ENCODE data around the gene CROCC2. TPM values are rescaled to one million over a fixed set of nuclear protein-coding genes. Genes with fewer than 3 reads are reported as not detected.

The CROCC2 gene
- total and polyA plus RNA-seq, 2 of the 13 experiments (the other 11 are each of a cell fraction or from before 2014, with no cell fraction given), result not detected

DNA sequence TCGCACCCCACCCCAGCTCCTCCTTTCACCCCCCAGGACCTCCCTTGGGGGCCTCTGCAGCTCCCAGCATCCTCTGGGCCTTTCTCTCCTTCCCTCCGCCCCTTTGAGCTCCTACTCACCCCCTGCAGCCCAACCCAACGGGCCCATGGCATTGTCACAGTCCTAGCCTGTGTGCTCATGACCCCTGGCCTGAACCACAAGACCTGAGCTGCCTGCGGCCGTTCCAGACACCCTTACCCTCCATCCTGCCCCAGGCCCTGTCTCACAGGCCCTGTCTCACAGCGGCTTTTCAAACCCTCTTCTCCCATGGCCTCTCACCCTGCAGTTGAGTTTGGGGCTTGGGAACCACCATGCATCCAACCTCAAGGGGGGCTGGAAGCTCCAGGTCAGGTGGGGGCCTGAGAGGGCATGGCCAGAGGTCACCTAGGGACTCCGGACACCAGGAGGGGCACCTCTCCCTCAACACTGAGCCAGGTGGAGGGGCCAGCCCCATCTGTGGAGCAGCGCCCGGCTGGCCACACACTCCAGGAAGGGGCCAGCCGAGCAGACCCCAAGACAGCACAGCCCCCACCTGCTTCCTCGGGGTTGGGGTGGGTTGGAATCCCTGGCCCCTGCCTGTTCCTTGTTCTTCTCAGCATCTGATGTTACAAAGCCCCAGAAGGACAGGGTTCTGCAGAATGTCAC is 17.1 kb upstream of the CROCC2 start (continued):
- TF ChIP-seq, protein P1, sequence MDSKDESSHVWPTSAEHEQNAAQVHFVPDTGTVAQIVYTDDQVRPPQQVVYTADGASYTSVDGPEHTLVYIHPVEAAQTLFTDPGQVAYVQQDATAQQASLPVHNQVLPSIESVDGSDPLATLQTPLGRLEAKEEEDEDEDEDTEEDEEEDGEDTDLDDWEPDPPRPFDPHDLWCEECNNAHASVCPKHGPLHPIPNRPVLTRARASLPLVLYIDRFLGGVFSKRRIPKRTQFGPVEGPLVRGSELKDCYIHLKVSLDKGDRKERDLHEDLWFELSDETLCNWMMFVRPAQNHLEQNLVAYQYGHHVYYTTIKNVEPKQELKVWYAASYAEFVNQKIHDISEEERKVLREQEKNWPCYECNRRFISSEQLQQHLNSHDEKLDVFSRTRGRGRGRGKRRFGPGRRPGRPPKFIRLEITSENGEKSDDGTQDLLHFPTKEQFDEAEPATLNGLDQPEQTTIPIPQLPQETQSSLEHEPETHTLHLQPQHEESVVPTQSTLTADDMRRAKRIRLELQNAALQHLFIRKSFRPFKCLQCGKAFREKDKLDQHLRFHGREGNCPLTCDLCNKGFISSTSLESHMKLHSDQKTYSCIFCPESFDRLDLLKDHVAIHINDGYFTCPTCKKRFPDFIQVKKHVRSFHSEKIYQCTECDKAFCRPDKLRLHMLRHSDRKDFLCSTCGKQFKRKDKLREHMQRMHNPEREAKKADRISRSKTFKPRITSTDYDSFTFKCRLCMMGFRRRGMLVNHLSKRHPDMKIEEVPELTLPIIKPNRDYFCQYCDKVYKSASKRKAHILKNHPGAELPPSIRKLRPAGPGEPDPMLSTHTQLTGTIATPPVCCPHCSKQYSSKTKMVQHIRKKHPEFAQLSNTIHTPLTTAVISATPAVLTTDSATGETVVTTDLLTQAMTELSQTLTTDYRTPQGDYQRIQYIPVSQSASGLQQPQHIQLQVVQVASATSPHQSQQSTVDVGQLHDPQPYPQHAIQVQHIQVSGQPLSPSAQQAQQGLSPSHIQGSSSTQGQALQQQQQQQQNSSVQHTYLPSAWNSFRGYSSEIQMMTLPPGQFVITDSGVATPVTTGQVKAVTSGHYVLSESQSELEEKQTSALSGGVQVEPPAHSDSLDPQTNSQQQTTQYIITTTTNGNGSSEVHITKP (CRISPR knock-in tag; IDR thresholded peaks at IDR 0.05; ENCODE audit: low read depth), result no peak
- TF ChIP-seq, protein P2, sequence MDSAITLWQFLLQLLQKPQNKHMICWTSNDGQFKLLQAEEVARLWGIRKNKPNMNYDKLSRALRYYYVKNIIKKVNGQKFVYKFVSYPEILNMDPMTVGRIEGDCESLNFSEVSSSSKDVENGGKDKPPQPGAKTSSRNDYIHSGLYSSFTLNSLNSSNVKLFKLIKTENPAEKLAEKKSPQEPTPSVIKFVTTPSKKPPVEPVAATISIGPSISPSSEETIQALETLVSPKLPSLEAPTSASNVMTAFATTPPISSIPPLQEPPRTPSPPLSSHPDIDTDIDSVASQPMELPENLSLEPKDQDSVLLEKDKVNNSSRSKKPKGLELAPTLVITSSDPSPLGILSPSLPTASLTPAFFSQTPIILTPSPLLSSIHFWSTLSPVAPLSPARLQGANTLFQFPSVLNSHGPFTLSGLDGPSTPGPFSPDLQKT (CRISPR knock-in tag; IDR thresholded peaks at IDR 0.05; ENCODE audit: borderline replicate concordance), result no peak
- TF ChIP-seq, protein P3, sequence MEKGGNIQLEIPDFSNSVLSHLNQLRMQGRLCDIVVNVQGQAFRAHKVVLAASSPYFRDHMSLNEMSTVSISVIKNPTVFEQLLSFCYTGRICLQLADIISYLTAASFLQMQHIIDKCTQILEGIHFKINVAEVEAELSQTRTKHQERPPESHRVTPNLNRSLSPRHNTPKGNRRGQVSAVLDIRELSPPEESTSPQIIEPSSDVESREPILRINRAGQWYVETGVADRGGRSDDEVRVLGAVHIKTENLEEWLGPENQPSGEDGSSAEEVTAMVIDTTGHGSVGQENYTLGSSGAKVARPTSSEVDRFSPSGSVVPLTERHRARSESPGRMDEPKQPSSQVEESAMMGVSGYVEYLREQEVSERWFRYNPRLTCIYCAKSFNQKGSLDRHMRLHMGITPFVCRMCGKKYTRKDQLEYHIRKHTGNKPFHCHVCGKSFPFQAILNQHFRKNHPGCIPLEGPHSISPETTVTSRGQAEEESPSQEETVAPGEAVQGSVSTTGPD (CRISPR knock-in tag; IDR thresholded peaks at IDR 0.05), result no peak
- TF ChIP-seq ZNF773 (CRISPR knock-in tag; IDR thresholded peaks at IDR 0.05; ENCODE audit: borderline replicate concordance), result no peak
- no peak for TF ChIP-seq SYNCRIP (IDR thresholded peaks at IDR 0.05; ENCODE audit: insufficient read depth, low read depth, low read length)
- TF ChIP-seq HMG20B (CRISPR knock-in tag; conservative IDR thresholded peaks at IDR 0.05), result no peak
- TF ChIP-seq ZNF501 (CRISPR knock-in tag; IDR thresholded peaks at IDR 0.05), result 0 out of 2 replicates have a peak, but pooled peaks have one; percentile 19
- no peak for TF ChIP-seq ZFYVE20 (CRISPR knock-in tag; IDR thresholded peaks at IDR 0.05; ENCODE audit: borderline replicate concordance, low read depth)
- TF ChIP-seq, protein P4, sequence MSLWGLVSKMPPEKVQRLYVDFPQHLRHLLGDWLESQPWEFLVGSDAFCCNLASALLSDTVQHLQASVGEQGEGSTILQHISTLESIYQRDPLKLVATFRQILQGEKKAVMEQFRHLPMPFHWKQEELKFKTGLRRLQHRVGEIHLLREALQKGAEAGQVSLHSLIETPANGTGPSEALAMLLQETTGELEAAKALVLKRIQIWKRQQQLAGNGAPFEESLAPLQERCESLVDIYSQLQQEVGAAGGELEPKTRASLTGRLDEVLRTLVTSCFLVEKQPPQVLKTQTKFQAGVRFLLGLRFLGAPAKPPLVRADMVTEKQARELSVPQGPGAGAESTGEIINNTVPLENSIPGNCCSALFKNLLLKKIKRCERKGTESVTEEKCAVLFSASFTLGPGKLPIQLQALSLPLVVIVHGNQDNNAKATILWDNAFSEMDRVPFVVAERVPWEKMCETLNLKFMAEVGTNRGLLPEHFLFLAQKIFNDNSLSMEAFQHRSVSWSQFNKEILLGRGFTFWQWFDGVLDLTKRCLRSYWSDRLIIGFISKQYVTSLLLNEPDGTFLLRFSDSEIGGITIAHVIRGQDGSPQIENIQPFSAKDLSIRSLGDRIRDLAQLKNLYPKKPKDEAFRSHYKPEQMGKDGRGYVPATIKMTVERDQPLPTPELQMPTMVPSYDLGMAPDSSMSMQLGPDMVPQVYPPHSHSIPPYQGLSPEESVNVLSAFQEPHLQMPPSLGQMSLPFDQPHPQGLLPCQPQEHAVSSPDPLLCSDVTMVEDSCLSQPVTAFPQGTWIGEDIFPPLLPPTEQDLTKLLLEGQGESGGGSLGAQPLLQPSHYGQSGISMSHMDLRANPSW (CRISPR knock-in tag; IDR thresholded peaks at IDR 0.05; ENCODE audit: borderline replicate concordance), result no peak
- TF ChIP-seq U2AF2 (IDR thresholded peaks at IDR 0.05; ENCODE audit: low read depth, low read length), result no peak
- TF ChIP-seq, protein P5, sequence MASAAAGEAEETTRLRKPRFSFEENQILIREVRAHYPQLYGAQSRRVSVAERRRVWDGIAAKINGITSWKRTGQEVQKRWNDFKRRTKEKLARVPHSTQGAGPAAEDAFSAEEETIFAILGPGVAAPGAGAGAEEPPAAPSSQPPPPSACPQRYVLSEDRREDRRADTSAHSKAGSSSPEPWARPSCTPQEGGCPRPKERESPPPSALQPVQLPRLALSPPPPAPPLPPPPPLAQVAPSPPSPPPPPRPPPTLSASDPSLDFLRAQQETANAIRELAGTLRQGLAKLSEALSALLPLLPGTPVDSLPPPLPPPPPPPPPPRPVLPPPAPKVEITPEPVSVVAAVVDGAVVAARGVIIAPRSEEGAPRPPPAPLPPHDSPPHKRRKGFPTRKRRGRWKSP (CRISPR knock-in tag; IDR thresholded peaks at IDR 0.05), result no peak
- TF ChIP-seq ZNF329 (CRISPR knock-in tag; IDR thresholded peaks at IDR 0.05; ENCODE audit: low read depth), result no peak
- TF ChIP-seq RBM39 (IDR thresholded peaks at IDR 0.05; ENCODE audit: low read depth, low read length, poor library complexity, severe bottlenecking), result peak; percentile 28
- no peak for TF ChIP-seq RBFOX2 (IDR thresholded peaks at IDR 0.05; ENCODE audit: low read depth, low read length)
- no peak for TF ChIP-seq ZNF883 (CRISPR knock-in tag; IDR thresholded peaks at IDR 0.05; ENCODE audit: not compliant biosample characterization)
- no peak for TF ChIP-seq RCOR2 (CRISPR knock-in tag; IDR thresholded peaks at IDR 0.05)
- TF ChIP-seq ZNF510 (CRISPR knock-in tag; IDR thresholded peaks at IDR 0.05; ENCODE audit: low read depth), result no peak

Data from HepG2 (cell line).